Uterus (tissue), 4 donors: ENCODE measurements around the gene C13orf46. TPM values are rescaled to one million over a fixed set of nuclear protein-coding genes. Genes with fewer than 3 reads are reported as not detected.

ENCODE experiments used
- DNase-seq, 2 donors: peaks; one replicate each; pipeline ENCODE4 v3.0.0-alpha.2; 2019 to 2020
- H3K27ac ChIP-seq, 2 donors: fragments of 200-600 bp; sonication (generic); 1 replicate in 1 of 2; 2 replicates in 1 of 2; pipeline ENCODE4 v1.5.1; 2016 to 2018
- H3K27me3 ChIP-seq, 2 donors: fragments of 200-600 bp; sonication (generic); one replicate each; pipeline ENCODE4 v1.5.1; 2018 to 2019; ENCODE audit warnings: control low read depth in 1 of 2
- H3K36me3 ChIP-seq, 2 donors: fragments of 200-600 bp; sonication (generic); one replicate each; pipeline ENCODE4 v1.5.1; 2019; ENCODE audit warnings: control low read depth in 1 of 2
- H3K4me1 ChIP-seq, 2 donors: fragments of 200-600 bp; sonication (generic); one replicate each; pipeline ENCODE4 v1.5.1; 2018 to 2019; ENCODE audit warnings: control low read depth in 1 of 2
- H3K4me3 ChIP-seq, 2 donors: fragments of 200-600 bp; sonication (generic); 1 replicate in 1 of 2; 2 replicates in 1 of 2; pipeline ENCODE4 v1.5.1; 2018 to 2019; ENCODE audit warnings: mild to moderate bottlenecking in 1 of 2
- H3K9me3 ChIP-seq, 2 donors: fragments of 200-600 bp; sonication (generic); one replicate each; pipeline ENCODE4 v1.5.1; 2019; ENCODE audit warnings: control low read depth in 1 of 2
- CTCF ChIP-seq, 4 experiments: fragments of 200-600 bp in 2 of 4; fragments of 450-650 bp in 2 of 4; sonication (generic) in 2 of 4; IDR thresholded peaks; one replicate each; pipeline ENCODE4 v1.5.1; 2016 to 2019; ENCODE audit warnings: antibody characterized with exemption in 4 of 4, mild to moderate bottlenecking in 2 of 4, moderate library complexity in 1 of 4
- POLR2A ChIP-seq, 2 donors: fragments of 450-650 bp; IDR thresholded peaks; one replicate each; pipeline ENCODE4 v1.6.1; 2016; ENCODE audit warnings: antibody characterized with exemption in 2 of 2, mild to moderate bottlenecking in 1 of 2, moderate library complexity in 1 of 2
- intact Hi-C: fragments of 100-400 bp; cut with DNase I; formaldehyde crosslinking; loops from one replicate; pipeline ENCODE4 v1.15.1; 2023; ENCODE audit warnings: low total_unique reads
- total RNA-seq, 4 donors: library from RNA; depleted of rRNA in 3 of 4; stranded (reverse); fragments of >200 nt in 3 of 4; gene quantifications; one replicate each; pipeline versions ENCODE4 v1.1.0 to v1.2.4, GENCODE V29; 2014 to 2023
- donor health status: DM: yes; HTN: yes; CAD: no.

C13orf46 gene
- total RNA-seq, 4 donors from 2014 or later = 0.07 to 1.7 TPM; not detected in 2

- Histone ChIP-seq H3K36me3 (no peaks in the 10 kb centered on the region), H3K27ac (peak overlapping the region; percentile 64 to 83), H3K4me3 (no peak overlapping the region), H3K4me1 (peaks cover 20 to 30% of the 10 kb centered on the region in 2 donors), H3K9me3 (no peaks in the 10 kb centered on the region), H3K27me3 (no peaks in the 10 kb centered on the region)
- peak in 1 of 2 donors; percentile 33 for DNase-seq
- intact Hi-C loops = no loop called here
- TF ChIP-seq CTCF (IDR thresholded peaks at IDR 0.05) = no peak
- TF ChIP-seq POLR2A (IDR thresholded peaks at IDR 0.05) = no peak
These were observed 47.5 kb downstream of the C13orf46 start for GRCh38 chr13:113926301-113926761.

GRCh38 chr13:113924184-113924901, 49.5 kb downstream of the C13orf46 start:
- DNase-seq = no peak
- H3K27ac ChIP-seq = no peak overlapping the region
- intact Hi-C loops = no loop called here
- H3K4me1 ChIP-seq = peaks cover 15 to 22% of the 10 kb centered on the region in 2 donors
- H3K36me3 ChIP-seq = no peaks in the 10 kb centered on the region
- H3K4me3 ChIP-seq = no peak overlapping the region
- H3K9me3 ChIP-seq = no peaks in the 10 kb centered on the region
- TF ChIP-seq CTCF (IDR thresholded peaks at IDR 0.05) = no peak
- TF ChIP-seq POLR2A (IDR thresholded peaks at IDR 0.05) = no peak
- no peaks in the 10 kb centered on the region for H3K27me3 ChIP-seq

GRCh38 chr13:113923376-113924063, 50.4 kb downstream of the C13orf46 start:
- intact Hi-C loops = no loop called here
- Histone ChIP-seq H3K4me1 (peaks cover 10 to 14% of the 10 kb centered on the region in 2 donors), H3K9me3 (no peaks in the 10 kb centered on the region), H3K36me3 (no peaks in the 10 kb centered on the region), H3K27me3 (no peaks in the 10 kb centered on the region), H3K27ac (no peak overlapping the region), H3K4me3 (no peak overlapping the region)
- DNase-seq = no peak
- TF ChIP-seq CTCF (IDR thresholded peaks at IDR 0.05) (no peak), POLR2A (IDR thresholded peaks at IDR 0.05) (no peak)

- no peaks in the 10 kb centered on the region for H3K27me3 ChIP-seq
- TF ChIP-seq CTCF (IDR thresholded peaks at IDR 0.05) (no peak), POLR2A (IDR thresholded peaks at IDR 0.05) (no peak)
- H3K9me3 ChIP-seq = no peaks in the 10 kb centered on the region
- H3K36me3 ChIP-seq = no peaks in the 10 kb centered on the region
- no peak overlapping the region for H3K4me3 ChIP-seq
- intact Hi-C loops = no loop called here
- DNase-seq = peak; percentile 6 to 10
- H3K27ac ChIP-seq = no peak overlapping the region
- peaks cover 6 to 8% of the 10 kb centered on the region in 2 donors for H3K4me1 ChIP-seq
These were observed 51.3 kb downstream of the C13orf46 start for GRCh38 chr13:113922412-113923118.
